Measurements from ENCODE around the gene ILKAP. TPM values are rescaled to one million over a fixed set of nuclear protein-coding genes. Genes with fewer than 3 reads are reported as not detected.

ILKAP gene
- total RNA-seq, 4 donors from 2014 or later, result 27.2 to 48.0 (median 37.2) TPM

DNA sequence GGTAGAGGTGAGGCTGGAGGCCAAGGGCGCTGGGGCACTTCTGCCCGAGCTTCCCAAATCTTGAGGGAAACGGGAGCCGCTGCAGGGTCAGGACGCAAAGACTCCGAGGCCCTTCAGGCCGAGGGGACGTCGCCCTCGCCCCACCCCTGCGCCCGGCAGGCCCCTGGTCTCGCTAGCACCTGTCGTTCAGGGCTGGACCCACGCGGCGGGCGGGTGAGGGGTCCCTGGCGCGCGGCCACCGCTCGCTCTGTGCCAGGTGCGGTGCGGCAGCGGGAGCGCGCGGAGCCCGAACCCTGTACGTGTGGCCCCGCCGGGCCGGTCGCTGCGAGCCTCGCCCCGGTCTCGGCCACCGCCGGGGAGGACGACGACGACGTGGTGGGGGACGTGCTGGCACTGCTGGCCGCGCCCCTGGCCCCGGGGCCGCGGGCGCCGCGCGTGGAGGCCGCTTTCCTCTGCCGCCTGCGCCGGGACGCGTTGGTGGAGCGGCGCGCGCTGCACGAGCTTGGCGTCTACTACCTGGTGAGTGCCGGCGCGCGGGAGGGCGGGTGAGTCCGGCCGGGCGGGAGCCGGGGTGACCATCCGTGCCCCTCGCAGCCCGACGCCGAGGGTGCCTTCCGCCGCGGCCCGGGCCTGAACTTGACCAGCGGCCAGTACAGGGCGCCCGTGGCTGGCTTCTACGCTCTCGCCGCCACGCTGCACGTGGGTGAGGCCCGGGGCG, 39.9 kb downstream of the ILKAP start:
- TF ChIP-seq, protein P1, sequence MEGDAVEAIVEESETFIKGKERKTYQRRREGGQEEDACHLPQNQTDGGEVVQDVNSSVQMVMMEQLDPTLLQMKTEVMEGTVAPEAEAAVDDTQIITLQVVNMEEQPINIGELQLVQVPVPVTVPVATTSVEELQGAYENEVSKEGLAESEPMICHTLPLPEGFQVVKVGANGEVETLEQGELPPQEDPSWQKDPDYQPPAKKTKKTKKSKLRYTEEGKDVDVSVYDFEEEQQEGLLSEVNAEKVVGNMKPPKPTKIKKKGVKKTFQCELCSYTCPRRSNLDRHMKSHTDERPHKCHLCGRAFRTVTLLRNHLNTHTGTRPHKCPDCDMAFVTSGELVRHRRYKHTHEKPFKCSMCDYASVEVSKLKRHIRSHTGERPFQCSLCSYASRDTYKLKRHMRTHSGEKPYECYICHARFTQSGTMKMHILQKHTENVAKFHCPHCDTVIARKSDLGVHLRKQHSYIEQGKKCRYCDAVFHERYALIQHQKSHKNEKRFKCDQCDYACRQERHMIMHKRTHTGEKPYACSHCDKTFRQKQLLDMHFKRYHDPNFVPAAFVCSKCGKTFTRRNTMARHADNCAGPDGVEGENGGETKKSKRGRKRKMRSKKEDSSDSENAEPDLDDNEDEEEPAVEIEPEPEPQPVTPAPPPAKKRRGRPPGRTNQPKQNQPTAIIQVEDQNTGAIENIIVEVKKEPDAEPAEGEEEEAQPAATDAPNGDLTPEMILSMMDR (IDR thresholded peaks at IDR 0.05; ENCODE audit: low read depth), result no peak

GRCh38 chr2:238162846-238163441, 40.6 kb downstream of the ILKAP start:
- TF ChIP-seq, protein P1 (IDR thresholded peaks at IDR 0.05; ENCODE audit: low read depth), result no peak

GRCh38 chr2:238162251-238162845, 41.1 kb downstream of the ILKAP start:
- TF ChIP-seq, protein P1 (IDR thresholded peaks at IDR 0.05; ENCODE audit: low read depth), result no peak

GRCh38 chr2:238161291-238162051, 42.0 kb downstream of the ILKAP start:
- TF ChIP-seq, protein P1 (IDR thresholded peaks at IDR 0.05; ENCODE audit: low read depth), result no peak

DNA sequence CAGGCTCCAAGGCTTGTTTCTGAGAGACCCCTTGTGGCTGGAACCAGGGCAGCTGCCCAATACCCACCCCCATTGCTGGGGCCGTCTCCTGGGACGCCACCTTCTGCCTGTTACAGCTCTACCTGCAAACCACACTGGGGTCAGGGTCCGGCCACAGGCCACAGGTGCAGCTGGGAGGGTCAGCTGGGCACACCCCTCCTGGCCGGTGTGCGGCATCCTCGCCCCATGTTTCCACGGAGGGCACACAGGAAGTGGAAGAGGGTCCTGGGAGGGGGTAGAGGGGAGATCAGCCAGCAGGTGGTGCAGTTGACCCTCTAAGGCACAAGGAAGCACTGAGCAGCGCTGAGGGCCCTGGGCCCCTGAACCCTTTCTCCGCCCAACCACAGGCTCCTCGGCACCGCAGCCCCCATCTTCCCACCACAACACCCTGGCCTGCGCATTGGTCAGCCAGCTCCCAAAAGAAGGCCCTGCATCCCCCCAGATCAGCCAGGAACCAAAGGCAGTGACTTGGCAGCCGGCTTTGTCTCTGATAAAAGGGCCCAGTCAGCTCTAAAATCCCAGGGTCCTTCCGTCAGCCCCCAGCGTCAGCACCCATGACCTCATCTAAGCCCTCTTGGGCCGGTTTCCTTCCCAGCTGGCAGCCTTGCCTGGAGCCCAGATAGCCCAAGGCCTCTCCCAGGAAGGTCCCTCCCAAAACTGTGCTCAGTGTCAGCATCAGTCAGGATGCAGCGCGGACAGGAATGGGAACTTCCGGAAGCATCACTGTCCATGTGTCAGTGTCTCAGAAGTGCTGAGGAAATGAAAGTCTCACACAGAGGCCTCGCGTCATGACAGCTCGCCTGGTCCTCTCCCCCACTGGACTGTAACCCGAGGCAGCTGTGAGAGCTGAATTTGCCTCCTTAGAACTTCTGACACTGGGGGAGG, 43.0 kb downstream of the ILKAP start:
- TF ChIP-seq, protein P1 (IDR thresholded peaks at IDR 0.05; ENCODE audit: low read depth), result no peak

- TF ChIP-seq, protein P1 (IDR thresholded peaks at IDR 0.05; ENCODE audit: low read depth), result no peak
Observed at GRCh38 chr2:238159661-238160205, 43.8 kb downstream of the ILKAP start.
